Spleen (tissue), 7 donors: Measurements from ENCODE around the gene RPTOR.

Experiments
- CTCF ChIP-seq, 11 experiments: fragments of 200-600 bp in 7 of 11; fragments of 450-650 bp in 4 of 11; sonication (generic) in 4 of 11; IDR thresholded peaks in 8 of 11; conservative IDR thresholded peaks in 3 of 11; 1 replicate in 7 of 11; 2 replicates in 4 of 11; pipeline versions ENCODE4 v1.4.0 to v1.8.0; 2016 to 2021; ENCODE audit warnings: antibody characterized with exemption in 11 of 11, inconsistent platforms in 4 of 11, mild to moderate bottlenecking in 1 of 11
- POLR2A ChIP-seq, 3 donors: fragments of 450-650 bp; IDR thresholded peaks; one replicate each; pipeline ENCODE4 v1.5.1; 2017; ENCODE audit warnings: antibody characterized with exemption in 3 of 3, mild to moderate bottlenecking in 1 of 3
- POLR2AphosphoS5 ChIP-seq, 3 donors: sonication (generic); formaldehyde crosslinking; IDR thresholded peaks; one replicate each; pipeline ENCODE4 v1.5.1; 2017; ENCODE audit warnings: antibody characterized with exemption in 3 of 3
- donor health status: DM: no; HTN: no; CAD: no; lungs with moderate emphysema.
- donor health status: DM: no; HTN: no; CAD: no.
- donor health status: DM: no; HTN: no; CAD: no.

GRCh38 chr17:80529104-80529903, 15.3 kb upstream of the RPTOR start:
- TF ChIP-seq POLR2A (IDR thresholded peaks at IDR 0.05), result no peak
- TF ChIP-seq CTCF (IDR thresholded peaks at IDR 0.05 in 8 of 11, conservative IDR thresholded peaks at IDR 0.05 in 3 of 11), result no peak
- TF ChIP-seq POLR2AphosphoS5 (IDR thresholded peaks at IDR 0.05), result no peak
